Liver (tissue), 9 donors: Measurements from ENCODE around the gene KIAA1217. TPM values are rescaled to one million over a fixed set of nuclear protein-coding genes. Genes with fewer than 3 reads are reported as not detected.

Source experiments
- DNase-seq: peaks from one replicate; pipeline ENCODE4 v3.0.0-alpha.2; 2017; ENCODE audit warnings: low spot score
- H3K27ac ChIP-seq, 2 donors: one replicate each; pipeline ENCODE4 v1.7.0; 2013; ENCODE audit warnings: inconsistent platforms in 2 of 2, low read length in 2 of 2, control low read depth in 1 of 2, low read depth in 1 of 2, mild to moderate bottlenecking in 1 of 2
- H3K27me3 ChIP-seq, 4 donors: one replicate each; pipeline versions ENCODE4 v1.6.1 to v1.7.0; 2013; ENCODE audit warnings: low read length in 3 of 4, inconsistent platforms in 1 of 4, mild to moderate bottlenecking in 1 of 4, moderate library complexity in 1 of 4; ENCODE audit not compliant: control insufficient read depth in 4 of 4, insufficient read depth in 4 of 4
- H3K36me3 ChIP-seq, 4 donors: one replicate each; pipeline versions ENCODE4 v1.6.1 to v1.7.0; 2013; ENCODE audit warnings: low read length in 3 of 4, mild to moderate bottlenecking in 3 of 4, low read depth in 1 of 4, moderate library complexity in 1 of 4; ENCODE audit not compliant: control insufficient read depth in 4 of 4, insufficient read depth in 3 of 4
- H3K4me1 ChIP-seq, 4 donors: one replicate each; pipeline versions ENCODE4 v1.6.1 to v1.7.0; 2013; ENCODE audit warnings: low read length in 3 of 4, mild to moderate bottlenecking in 3 of 4, moderate library complexity in 1 of 4; ENCODE audit not compliant: control insufficient read depth in 4 of 4, insufficient read depth in 4 of 4
- H3K4me3 ChIP-seq, 3 donors: one replicate each; pipeline versions ENCODE4 v1.6.1 to v1.7.0; 2013; ENCODE audit warnings: low read length in 3 of 3, control low read depth in 1 of 3, low read depth in 1 of 3, mild to moderate bottlenecking in 1 of 3
- H3K9ac ChIP-seq, 2 donors: one replicate each; pipeline ENCODE4 v1.7.0; 2013; ENCODE audit warnings: low read length in 2 of 2, mild to moderate bottlenecking in 2 of 2, moderate library complexity in 2 of 2, control low read depth in 1 of 2, low read depth in 1 of 2
- H3K9me3 ChIP-seq, 4 donors: one replicate each; pipeline versions ENCODE4 v1.6.1 to v1.7.0; 2013; ENCODE audit warnings: low read length in 3 of 4; ENCODE audit not compliant: control insufficient read depth in 4 of 4
- ATF3 ChIP-seq: IDR thresholded peaks from 2 replicates; pipeline ENCODE4 v1.6.1; 2016; ENCODE audit warnings: antibody characterized with exemption
- CTCF ChIP-seq: fragments of 150-350 bp; IDR thresholded peaks from 2 replicates; pipeline ENCODE4 v1.5.1; 2017; ENCODE audit warnings: improper control_type of control experiment, low read depth, low read length; ENCODE audit not compliant: missing input control
- EGR1 ChIP-seq, 2 donors: IDR thresholded peaks; 2 replicates each; pipeline ENCODE4 v1.6.1; 2016 to 2018; ENCODE audit warnings: antibody characterized with exemption in 2 of 2, low read depth in 2 of 2
- FOXA1 ChIP-seq: IDR thresholded peaks from 2 replicates; pipeline ENCODE4 v1.6.1; 2016; ENCODE audit warnings: antibody characterized with exemption
- FOXA2 ChIP-seq: IDR thresholded peaks from 2 replicates; pipeline ENCODE4 v1.6.1; 2016; ENCODE audit warnings: antibody characterized with exemption
- GABPA ChIP-seq, 2 donors: IDR thresholded peaks in 1 of 2; conservative IDR thresholded peaks in 1 of 2; 2 replicates each; pipeline ENCODE4 v1.6.1; 2016; ENCODE audit warnings: antibody characterized with exemption in 2 of 2, mild to moderate bottlenecking in 1 of 2, moderate library complexity in 1 of 2
- HNF4A ChIP-seq, 2 donors: conservative IDR thresholded peaks; 2 replicates each; pipeline ENCODE4 v1.6.1; 2016; ENCODE audit warnings: antibody characterized with exemption in 2 of 2, mild to moderate bottlenecking in 2 of 2
- HNF4G ChIP-seq: IDR thresholded peaks from 2 replicates; pipeline ENCODE4 v1.6.1; 2016; ENCODE audit warnings: antibody characterized with exemption
- JUND ChIP-seq, 2 donors: IDR thresholded peaks; 2 replicates each; pipeline ENCODE4 v1.6.1; 2016; ENCODE audit warnings: antibody characterized with exemption in 2 of 2
- MAX ChIP-seq: IDR thresholded peaks from 2 replicates; pipeline ENCODE4 v1.6.1; 2016; ENCODE audit warnings: antibody characterized with exemption
- NR2F2 ChIP-seq: IDR thresholded peaks from 2 replicates; pipeline ENCODE4 v1.6.1; 2016; ENCODE audit warnings: antibody characterized with exemption
- RAD21 ChIP-seq, 2 donors: IDR thresholded peaks; 2 replicates each; pipeline ENCODE4 v1.6.1; 2016; ENCODE audit warnings: antibody characterized with exemption in 2 of 2, mild to moderate bottlenecking in 2 of 2
- REST ChIP-seq: IDR thresholded peaks from 2 replicates; pipeline ENCODE4 v1.6.1; 2016; ENCODE audit warnings: antibody characterized with exemption, mild to moderate bottlenecking
- RXRA ChIP-seq, 2 donors: IDR thresholded peaks; 2 replicates each; pipeline ENCODE4 v1.6.1; 2017 to 2018; ENCODE audit warnings: antibody characterized with exemption in 2 of 2, mild to moderate bottlenecking in 1 of 2
- SP1 ChIP-seq: IDR thresholded peaks from 2 replicates; pipeline ENCODE4 v1.6.1; 2018; ENCODE audit warnings: antibody characterized with exemption, mild to moderate bottlenecking
- TAF1 ChIP-seq: conservative IDR thresholded peaks from 2 replicates; pipeline ENCODE4 v1.6.1; 2016; ENCODE audit warnings: antibody characterized with exemption, mild to moderate bottlenecking
- YY1 ChIP-seq: IDR thresholded peaks from 2 replicates; pipeline ENCODE4 v1.6.1; 2016; ENCODE audit warnings: antibody characterized with exemption, mild to moderate bottlenecking
- ZBTB33 ChIP-seq: IDR thresholded peaks from 2 replicates; pipeline ENCODE4 v1.6.1; 2016; ENCODE audit warnings: antibody characterized with exemption
- WGBS: extraction: QIAGEN DNeasy Blood & Tissue Kit; methylation state at CpG from one replicate; pipeline ENCODE4 v1.1.7; 2013; 5-methylcytosine and 5-hydroxymethylcytosine counted together
- polyA plus RNA-seq, 2 donors: library from polyadenylated mRNA; stranded (reverse) in 1 of 2; unstranded in 1 of 2; fragments of 200-250 nt in 1 of 2; fragments of >200 nt in 1 of 2; fragmentation: Nextera tagmentation in 1 of 2; extraction: Ambion mirVana in 1 of 2; gene quantifications; one replicate each; pipeline versions ENCODE4 v1.2.1 to v1.2.3, GENCODE V29; 2013 to 2015
- total RNA-seq, 2 donors: library from RNA; depleted of rRNA; stranded (reverse); fragments of >200 nt; gene quantifications; one replicate each; pipeline ENCODE4 v1.2.3, GENCODE V29; 2014
- donor health status: healthy.
- donor health status: healthy.
- donor health status: healthy.
- donor health status: healthy.
- donor health status: healthy.

Gene KIAA1217
- total and polyA plus RNA-seq, 4 donors: 4.5 to 12.8 (median 6.8) TPM

GRCh38 chr10:24228642-24229041, 19.7 kb downstream of the KIAA1217 start:
- TF ChIP-seq SP1 (no peak), TAF1 (no peak), RAD21 (IDR thresholded peaks at IDR 0.05) (no peak), FOXA1 (no peak), GABPA (IDR thresholded peaks at IDR 0.05 in 1 of 2, conservative IDR thresholded peaks at IDR 0.05 in 1 of 2) (no peak), EGR1 (IDR thresholded peaks at IDR 0.05; ENCODE audit: low read depth in 2 of 2) (no peak), HNF4G (no peak), YY1 (no peak), MAX (no peak), NR2F2 (no peak), ZBTB33 (no peak)
- Histone ChIP-seq H3K36me3 (no peaks in the 10 kb centered on the region), H3K9me3 (no peaks in the 10 kb centered on the region), H3K27ac (no peak overlapping the region), H3K9ac (no peak overlapping the region), H3K4me3 (no peak overlapping the region), H3K4me1 (no peaks in the 10 kb centered on the region), H3K27me3 (no peaks in the 10 kb centered on the region)
- DNase-seq: no peak
- 85% methylated on average over 2 of the region's 2 CpGs for WGBS

- no peaks in the 10 kb centered on the region for H3K9me3 ChIP-seq
- no peak for TF ChIP-seq JUND (IDR thresholded peaks at IDR 0.05)
- no peak for TF ChIP-seq YY1
- TF ChIP-seq ZBTB33: no peak
- TF ChIP-seq EGR1 (IDR thresholded peaks at IDR 0.05; ENCODE audit: low read depth in 2 of 2): no peak
- no peak for TF ChIP-seq TAF1
- TF ChIP-seq RAD21 (IDR thresholded peaks at IDR 0.05): no peak
- no peak for TF ChIP-seq CTCF
- no peak for TF ChIP-seq HNF4G
- TF ChIP-seq NR2F2: no peak
- TF ChIP-seq HNF4A (conservative IDR thresholded peaks at IDR 0.05): no peak
- no peak for TF ChIP-seq SP1
- TF ChIP-seq FOXA1: no peak
- TF ChIP-seq REST: no peak
- TF ChIP-seq ATF3: no peak
- TF ChIP-seq FOXA2: no peak
- no peak for TF ChIP-seq MAX
- no peak for TF ChIP-seq GABPA (IDR thresholded peaks at IDR 0.05 in 1 of 2, conservative IDR thresholded peaks at IDR 0.05 in 1 of 2)
- TF ChIP-seq RXRA (IDR thresholded peaks at IDR 0.05): no peak
- H3K27ac ChIP-seq: no peak overlapping the region
- DNase-seq: no peak
- no peaks in the 10 kb centered on the region for H3K4me1 ChIP-seq
- H3K9ac ChIP-seq: no peak overlapping the region
- H3K4me3 ChIP-seq: no peak overlapping the region
- 89% methylated on average over 3 of the region's 3 CpGs for WGBS
- no peaks in the 10 kb centered on the region for H3K27me3 ChIP-seq
- no peaks in the 10 kb centered on the region for H3K36me3 ChIP-seq
Measured at GRCh38 chr10:24229909-24230308, 21.0 kb downstream of the KIAA1217 start.
